Astrocyte of the hippocampus (primary cell): ENCODE data around the gene ZNF425.
"Not testable (repeated sequence)": the region's sequence is repeated elsewhere in the genome, so short reads cannot be mapped to it uniquely, and the experiment has no call there.

Source experiments
- DNase-seq: peaks from one replicate; pipeline ENCODE4 v3.0.0; 2011; ENCODE audit warnings: low read depth, low spot score

The ZNF425 gene, protein sequence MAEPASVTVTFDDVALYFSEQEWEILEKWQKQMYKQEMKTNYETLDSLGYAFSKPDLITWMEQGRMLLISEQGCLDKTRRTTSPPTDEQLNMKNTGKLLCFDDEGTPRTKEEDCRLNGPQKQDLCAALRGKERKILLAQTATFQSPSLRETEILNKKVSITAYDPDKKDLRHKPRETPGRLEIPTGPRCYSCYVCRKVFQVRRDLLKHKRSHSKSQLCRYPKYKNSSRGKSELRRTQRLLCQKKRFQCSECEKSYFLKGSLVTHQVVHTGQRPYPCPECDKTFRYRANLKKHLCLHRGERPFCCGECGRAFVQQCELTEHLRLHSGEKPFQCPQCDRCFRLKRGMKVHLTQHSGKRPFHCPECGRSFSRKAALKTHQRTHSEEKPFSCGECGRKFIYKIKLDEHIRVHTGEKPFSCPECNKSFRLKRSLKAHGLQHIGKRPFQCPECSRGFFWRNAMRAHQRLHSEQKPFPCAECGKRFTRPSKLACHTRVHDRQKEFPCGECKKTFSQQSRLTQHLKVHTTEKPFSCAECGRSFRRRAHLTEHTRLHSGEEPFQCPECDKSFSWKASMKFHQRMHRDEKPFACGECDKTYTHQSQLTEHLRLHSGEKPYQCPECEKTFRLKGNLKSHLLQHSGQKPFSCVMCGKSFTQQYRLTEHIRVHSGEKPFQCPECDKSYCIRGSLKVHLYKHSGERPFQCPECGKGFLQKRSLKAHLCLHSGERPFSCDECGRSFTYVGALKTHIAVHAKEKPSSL

DNA sequence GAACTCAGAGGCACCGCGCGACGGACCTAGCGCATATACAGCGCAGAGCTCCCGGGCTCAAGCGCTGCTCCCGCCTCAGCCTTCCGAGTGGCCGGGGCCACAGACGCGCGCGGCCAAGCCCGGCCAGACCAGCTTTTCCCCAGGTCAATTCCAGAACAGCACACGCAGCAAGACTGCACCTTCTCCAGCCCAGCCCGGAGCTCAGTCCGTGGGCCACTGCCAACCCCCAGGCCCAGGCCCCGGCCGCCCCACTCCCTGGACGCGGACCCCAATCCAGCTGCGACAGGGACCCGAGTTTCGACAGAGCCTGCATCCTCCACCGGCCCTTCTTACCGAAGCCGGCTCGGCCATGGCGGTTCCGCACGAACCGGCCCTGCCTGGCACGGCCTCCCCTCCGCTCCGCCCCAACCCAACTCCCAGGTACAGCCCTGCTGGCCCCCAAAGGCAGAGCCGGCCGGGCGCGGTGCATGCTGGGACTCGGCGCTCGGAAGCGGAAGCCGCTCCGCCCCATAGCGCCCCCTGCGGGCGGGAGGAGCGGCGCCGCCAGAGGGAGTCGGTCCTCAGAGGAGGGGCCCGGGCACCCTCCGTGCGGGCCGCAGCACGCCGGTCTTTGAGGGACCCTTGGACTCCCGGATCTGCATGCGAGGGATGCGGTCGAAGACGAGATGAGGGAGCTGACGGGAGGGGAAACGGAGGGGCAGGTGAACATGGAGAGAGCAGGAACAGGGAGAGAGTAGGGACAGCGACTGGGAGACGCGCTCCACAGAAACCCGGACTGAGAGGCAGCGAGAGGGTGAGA lies at the start of gene ZNF425:
Gene ZNF425 (minus strand): TSS at position 462 of the 799 bp plus-strand sequence. CDS start 111 bp downstream, at position 351.
- peak; percentile 98 for DNase-seq

DNA sequence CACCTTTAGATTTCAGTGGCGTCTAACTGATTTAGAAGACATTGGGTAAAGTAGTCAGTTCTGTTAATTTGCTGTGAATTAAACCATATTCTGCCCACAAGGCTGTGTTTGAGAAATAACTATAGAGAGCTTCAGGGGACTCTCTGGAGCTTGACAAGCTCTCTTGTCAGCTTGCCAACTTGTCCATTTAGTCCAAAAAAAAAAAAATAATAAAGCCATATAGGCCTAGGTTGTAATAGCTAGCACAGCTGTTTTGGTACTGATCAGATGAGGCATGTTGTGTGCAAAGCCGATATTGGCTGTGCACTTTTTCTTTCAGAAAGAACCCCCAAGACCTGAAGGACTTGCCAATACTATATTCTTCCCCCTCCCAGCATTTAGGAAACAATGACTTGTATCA lies 49.0 kb upstream of the ZNF425 start:
- DNase-seq, result no peak

DNA sequence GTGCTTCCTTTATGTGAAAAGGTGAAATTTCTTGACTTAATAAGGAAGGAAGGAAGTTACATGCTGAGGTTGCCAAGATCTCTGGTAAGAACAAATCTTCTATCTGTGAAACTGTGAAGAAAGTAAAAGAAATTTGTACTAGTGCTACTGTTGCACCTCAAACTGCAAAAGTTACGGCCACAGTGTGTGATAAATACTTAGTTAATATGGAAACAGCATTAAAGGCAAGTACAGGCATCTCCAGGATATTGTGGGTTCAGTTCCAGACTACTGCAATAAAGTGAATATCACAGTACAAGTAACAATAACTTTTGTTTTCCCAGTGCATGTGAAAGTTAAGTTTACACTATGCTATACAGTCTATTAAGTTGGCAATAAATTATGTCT lies 46.4 kb upstream of the ZNF425 start:
- DNase-seq, result no peak

DNA sequence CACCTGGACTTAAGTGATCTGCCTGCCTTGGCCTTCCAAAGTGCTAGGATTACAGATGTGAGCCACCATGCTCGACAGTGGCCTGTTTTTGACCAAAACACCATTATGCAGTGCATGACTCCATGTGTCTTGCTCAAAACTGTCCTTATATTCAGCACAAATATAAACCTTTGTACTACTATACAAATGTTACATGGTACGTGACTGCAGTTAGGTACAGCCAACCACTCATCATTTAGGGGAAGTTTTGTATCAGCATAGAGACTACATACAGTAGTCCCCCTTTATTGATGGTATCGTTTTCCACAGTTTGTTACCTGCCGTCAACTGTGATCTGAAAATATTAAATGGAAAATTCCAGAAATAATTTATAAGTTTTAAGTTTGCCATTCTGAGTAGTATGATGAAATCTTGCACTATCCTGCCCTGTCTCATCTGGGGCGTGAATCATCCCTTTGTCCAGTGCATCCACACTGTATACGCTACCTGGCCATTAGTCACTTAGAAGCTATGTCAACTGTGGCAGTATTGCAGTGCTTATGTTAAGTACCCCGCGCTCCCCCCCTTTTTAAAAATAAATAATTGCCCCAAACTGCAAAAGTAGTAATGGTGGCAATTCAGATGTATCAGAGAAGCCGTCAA lies 45.9 kb upstream of the ZNF425 start:
- DNase-seq, result no peak

DNA sequence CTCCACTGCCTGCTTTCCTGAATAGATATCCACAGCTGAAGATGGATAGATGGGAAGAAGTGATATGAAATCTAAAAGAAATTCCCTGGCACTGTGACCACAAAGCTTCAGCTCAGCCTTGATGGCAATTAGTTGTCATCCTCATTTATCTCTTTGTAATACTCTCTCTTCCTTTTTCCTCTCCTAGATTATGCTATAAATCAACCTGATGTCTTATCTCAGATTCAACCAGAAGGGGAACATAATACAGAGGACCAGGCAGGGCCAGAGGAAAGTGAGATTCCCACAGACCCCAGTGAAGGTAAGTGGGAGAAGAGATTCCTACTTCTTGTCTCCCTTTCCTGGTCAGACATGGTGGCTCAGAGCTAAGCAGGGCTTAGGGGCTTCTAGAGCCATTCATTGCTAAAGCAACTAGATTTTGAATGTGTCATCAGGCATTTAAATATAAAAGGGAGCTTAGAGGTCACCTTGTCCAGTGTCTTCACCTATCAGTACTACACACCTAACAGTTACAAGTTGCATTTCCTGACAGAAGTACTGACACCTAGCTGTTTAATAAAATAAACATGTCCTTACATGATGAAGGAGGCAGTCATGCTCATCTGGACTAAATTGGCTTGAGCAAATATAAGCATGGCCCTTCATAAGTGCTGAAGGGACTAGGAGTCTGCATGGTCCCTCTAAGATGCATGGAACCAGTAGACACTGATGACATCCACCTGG lies 40.7 kb upstream of the ZNF425 start:
- no peak for DNase-seq

DNA sequence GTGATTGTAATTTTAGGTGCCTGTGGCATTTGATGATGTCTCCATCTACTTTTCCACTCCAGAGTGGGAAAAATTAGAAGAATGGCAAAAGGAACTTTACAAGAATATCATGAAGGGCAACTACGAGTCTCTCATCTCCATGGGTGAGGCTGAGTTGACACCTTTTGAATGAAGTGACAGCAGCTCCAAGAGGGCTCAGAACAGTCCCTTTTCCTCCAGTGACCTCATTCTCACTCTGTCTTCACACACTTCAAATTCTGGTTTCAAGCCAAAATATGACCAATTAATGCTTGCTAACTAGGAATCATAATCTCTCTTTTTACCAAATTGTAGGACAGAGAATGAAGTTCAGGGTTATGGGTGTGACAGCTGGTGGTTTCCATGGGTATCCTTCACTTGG lies 40.0 kb upstream of the ZNF425 start:
- no peak for DNase-seq

DNA sequence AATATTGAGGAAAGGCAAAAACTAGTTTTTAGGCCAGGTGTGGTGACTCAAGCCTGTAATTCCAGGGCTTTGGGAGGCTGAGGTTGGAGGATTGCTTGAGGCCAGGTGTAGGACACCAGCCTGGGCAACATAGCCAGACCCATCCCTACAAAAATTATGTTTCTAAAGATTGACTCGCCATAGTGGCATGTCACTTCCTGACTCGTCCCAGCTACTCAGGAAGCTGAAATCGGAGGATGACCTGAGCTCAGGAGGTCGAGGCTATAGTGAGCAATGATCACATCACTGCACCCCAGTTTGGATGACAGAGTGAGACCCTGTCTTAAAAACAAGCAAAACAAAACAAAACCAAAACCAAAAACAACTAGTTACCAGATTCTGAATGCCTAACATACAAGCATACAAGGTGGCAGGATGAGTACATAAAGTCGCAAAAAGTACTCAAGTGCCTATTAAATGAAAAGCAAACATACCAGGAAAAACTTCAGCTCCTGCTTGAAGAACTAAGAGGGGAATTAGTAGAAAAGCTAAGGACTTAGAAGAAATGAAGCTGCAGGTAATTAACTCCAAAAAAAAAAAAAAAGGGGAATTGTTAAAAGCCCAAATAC lies 35.2 kb upstream of the ZNF425 start:
- DNase-seq, result no peak

DNA sequence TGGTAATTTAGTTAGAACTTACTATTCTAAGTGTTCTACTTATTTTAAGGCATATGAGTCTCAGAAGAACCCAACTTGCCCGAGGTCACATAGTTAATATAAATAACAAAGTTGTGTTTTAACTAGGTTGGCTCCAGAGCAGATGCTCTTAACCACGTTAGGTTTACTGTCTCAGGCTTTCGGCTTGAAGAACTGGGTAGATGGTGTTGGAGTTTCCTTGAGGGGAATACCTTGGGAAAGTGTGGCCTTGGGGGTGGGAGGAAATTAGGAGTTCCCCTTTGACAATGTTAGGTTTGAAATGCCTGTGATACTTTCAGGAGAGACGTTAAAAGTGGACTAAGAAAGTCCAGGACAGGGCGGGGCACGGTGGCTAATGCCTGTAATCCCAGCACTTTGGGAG lies 30.8 kb upstream of the ZNF425 start:
- DNase-seq, result no peak

DNA sequence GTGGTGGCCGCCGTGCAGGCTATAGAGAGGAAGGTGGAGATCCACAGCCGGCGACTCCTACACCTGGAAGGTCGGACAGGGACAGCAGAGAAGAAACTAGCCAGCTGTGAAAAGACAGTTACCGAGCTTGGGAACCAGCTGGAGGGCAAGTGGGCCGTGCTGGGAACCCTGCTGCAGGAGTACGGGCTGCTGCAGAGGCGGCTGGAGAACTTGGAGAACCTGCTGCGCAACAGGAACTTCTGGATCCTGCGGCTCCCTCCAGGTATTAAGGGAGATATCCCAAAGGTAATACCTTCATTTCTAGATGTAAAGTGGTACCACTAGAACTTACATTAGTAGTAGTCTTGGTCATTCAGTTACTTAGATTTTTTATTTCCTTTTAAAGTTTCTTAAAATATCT lies 27.9 kb upstream of the ZNF425 start:
- no peak for DNase-seq

DNA sequence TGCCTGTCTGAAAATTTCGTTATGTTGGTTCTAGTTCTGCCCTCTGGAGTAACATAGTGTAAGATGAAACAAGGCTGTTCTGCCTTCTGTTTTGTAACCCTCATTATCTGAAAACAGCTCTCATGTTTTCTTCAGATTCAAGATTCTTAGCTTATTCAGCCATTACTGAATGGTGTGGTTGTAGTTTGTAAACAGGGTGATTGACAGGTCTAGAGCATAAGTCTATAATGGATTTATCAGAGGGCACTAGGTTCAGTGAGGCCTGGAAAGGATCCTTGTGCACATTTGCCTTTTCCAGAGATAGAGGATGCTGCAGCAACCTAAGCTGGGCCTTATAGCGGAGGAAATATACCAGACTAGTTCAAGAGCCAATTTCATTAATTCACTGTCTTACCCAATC lies 27.2 kb upstream of the ZNF425 start:
- DNase-seq, result no peak

DNA sequence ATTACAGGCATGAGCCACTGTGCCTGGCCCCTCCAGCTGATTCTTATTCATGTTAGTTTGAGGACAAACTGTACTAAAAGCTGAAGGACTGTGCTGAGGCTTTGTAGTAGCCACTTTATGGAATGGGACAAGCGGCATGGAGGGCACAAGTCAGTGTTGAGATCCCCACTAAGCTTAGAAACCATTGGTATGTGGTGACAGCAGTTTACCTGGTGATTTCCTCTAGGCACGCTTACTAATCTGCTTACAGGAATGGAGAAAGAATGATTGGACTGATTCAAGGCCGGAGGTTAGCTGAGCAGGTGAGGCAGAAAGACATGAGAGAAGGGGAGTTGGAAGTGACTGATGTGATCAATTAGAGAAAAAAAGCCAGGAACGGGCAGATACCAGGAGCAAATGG lies 24.9 kb upstream of the ZNF425 start:
- DNase-seq, result no peak

DNA sequence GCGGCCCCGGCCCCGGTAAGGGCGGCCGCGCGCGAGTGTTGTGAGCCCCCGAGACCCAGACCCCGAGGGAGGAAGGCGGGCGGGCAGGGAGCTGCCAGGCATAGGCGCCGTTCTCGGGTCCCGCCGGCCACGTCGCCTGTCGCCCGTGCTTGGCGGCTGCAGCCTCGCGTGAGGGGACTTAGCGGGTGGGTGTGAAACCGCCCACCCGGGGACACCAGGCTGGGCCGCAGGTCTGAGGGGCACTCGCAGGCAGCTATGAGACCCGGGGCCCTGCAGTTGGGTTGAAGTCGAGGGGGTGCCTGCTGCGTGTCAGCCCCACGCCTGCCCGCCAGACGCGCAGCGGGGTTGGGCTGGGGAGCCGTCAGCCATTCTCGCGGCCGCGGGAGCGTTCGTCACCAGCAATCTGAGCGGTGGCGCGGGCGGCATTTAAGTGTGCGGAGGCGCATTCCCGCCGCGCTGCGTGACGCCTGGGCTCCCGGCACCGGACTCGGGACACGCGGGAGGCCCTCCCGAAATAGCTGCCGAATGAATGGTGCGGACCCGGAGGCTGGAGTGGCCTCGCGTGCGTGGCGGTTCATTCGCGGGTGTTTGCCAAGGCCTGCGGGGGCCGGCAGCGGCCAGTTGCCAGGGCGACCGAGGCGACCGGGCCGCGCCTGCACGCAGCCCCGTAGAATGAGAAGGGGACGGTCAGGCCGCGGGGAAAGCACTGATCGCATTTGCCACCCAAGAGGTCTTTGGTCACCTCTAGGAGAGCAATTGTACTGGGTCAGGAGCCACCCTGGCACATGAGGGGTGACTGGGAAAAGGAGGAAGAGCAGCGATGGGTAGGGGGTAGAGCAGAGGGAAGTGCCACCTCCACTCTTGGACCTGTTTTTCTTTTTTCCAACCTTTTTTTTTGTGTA lies 21.9 kb upstream of the ZNF425 start:
- peak; percentile 82 for DNase-seq

DNA sequence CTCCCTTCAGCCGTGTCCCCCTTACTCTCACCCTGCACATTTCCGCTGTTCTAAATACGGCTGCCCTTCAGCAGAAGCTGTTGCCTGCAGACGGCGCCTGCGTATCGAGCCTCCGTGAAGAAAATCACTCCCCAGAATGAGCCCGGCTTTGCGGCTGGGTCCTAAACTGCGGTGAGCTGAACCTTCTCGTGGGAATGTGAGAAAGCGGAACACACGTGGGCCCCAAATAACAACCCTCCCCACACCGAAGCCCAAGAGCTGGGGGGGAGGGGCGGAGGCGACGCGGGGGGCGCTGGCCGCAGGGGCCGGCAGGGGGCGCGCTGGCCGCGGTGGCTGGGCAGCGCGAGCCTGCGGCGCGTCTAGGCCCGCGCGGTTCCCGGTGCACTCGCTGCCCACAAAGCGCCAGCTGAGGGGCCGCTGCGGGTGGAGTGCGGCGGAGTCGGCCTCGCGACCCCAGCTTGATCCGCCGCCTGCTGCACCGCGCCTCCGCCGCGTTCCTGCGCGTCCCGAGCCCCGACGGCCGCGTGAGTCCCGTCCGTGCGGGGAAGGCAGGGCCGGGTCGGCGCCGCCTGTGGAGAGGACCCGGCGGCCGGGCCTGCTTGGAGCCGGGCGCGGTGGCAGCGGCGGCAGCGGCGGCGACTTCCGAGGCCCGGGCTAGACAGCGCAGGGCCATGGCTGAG lies 21.1 kb upstream of the ZNF425 start, which contains the start of gene ZNF398:
Gene ZNF398 (plus strand): TSS at position 382 of the 680 bp plus-strand sequence. CDS start 290 bp downstream, at position 672.
- peak; percentile 93 for DNase-seq

DNA sequence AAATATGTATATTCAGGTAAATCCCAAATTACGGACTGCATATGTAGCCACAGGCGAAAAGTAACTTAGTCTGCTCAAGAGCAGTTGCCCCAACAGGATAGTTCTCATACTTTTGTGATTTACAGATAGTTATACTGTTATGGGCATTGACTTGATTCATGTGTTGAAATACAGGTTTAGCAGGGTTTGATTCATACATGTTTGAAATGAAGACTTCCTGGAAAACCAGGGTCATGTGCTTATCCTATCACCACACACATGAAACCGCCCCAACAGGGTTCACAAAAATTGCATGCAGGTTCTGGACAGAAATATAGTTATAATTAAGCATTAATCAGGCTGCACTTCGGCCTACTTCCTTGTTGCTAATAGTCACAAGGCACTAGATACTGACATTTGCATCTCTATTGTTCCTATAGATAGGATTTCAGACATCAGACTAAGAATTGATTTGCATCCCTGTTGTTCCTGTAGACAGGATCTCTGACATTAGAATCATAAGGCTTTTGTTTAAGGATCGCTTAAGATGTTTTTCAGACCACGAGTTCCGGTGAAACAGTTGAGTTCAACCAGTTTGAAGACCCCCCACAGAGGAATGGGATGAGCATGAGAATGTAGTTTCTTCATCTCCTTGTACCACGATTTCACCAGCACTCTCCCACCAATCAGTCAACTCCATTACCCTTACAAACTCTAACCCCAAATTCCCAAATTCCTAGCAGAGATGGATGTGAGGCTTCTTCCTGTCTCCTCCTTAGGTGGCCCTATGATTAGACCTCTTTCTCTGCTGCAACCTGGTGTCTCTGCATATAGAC lies 19.1 kb upstream of the ZNF425 start:
- no peak for DNase-seq

DNA sequence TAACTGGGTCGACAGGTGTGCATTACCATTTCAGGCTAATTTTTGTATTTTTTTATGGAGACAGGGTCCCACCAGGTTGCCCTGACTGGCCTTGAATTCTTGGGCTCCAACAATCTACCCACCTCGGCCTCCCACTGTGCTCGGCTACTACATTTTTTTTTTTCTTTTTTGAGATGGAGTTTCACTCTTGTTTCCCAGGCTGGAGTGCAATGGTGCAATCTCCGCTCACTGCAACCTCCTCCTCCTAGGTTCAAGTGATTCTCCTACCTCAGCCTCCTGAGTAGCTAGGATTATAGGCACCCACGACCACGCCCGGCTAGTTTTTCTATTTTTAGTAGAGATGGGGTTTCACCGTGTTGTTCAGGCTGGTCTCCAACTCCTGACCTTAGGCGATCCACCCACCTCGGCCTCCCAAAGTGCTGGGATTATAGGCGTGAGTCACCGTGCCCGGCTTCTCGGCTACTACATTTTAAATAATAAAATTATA lies 18.4 kb upstream of the ZNF425 start:
- DNase-seq, result not testable (repeated sequence)

DNA sequence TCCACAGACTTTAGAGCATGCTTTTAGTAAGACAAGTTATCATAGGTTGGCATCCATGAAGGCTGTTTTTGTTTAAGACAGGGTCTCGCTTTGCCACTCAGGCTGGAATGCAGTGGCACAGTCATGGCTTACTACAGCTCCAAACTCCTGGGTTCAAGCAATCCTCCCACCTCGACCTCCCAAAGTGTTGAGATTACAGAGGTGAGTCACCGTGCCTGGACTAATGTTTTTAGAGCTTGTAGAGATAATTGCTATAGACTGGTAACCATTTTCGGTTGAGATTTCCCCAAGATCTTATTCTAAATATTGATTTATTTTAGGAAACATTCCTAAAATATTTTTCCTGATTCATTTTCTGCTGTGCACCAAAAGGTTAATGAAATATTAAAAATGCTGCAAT lies 15.8 kb upstream of the ZNF425 start:
- no peak for DNase-seq

DNA sequence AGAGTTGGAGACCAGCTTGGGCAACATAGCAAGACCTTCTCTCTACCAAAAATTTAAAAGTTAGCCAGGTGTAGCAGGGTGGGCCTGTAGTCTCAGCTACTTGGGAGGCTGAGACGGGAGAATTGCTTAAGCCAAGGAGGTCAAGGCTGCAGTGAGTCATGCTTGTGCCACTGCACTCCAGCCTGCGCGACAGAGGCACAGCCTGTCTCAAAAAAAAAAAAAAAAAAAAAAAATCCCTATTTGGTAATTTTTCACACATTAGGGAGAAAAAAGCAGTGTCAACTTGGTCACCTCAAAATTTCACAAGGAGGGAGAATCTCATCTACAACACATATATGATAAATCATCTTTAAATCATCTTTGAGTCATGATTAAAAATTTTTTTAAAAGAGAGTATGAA lies 14.7 kb upstream of the ZNF425 start:
- DNase-seq, result no peak

DNA sequence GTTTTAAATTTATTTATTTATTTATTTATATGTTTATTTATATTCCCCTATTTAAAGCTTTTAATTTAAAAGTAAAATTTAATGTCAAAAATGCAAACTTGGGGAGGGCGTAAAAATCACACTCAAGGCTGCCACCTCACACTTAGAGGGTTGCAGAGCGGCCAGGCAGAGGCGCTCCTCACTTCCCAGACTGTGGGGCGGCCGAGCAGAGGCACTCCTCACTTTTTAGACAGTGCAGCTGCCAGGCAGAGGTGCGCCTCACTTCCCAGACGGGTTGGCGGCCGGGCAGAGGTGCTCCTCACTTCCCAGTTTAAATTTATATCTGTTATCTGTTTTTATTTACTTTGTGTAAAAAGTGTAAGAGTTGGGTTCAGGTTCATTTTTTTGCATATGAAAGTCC lies 10.0 kb upstream of the ZNF425 start:
- no peak for DNase-seq
